ENCODE data around the gene ATAT1.

DNA sequence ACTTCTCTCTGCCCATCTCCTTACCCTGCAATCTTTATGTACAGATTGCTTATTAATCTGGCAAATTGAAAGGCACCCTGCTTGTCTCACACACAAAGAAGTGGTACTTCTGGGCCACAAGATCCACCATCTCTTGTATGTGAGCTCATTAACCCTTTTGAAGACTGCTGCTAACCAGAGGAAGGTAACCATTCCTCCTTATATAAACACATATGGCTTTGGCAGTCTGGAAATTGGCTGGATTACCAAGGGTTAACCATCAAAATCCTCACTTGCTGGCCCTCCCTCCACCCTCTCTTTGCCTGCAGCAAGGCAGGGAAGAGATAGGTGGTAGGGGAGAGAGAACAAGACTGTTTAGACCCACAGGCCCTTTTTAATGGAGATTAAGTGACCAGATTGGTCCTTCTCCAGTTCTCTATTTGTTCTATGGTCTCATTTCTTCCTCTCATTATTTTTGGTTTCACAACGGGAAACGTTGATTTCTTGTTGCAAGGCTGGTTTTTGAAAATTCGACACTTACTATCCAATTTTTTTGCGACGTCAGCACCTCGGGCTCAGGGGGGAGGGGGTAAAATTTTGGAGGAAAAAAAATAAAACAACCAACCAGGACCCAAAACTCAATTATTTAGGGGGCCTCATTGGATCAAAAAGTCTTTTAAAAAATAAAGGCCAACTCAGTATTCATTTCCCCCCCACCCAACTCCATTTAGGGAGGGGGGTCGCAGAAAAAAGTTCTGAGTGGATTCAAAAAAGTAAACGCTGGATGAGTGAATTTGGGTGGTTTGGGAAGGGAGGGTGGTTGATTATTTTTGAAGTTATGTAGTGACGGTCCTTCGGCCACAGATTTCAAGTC, 10.5 kb upstream of the ATAT1 start:
- TF ChIP-seq CTCF (conservative IDR thresholded peaks at IDR 0.05), result no peak
- TF ChIP-seq EZH2 (IDR thresholded peaks at IDR 0.05; ENCODE audit: low read depth), result no peak
